DND-41 (cell line): ENCODE data around the gene OXTR.

ENCODE experiments used
- ATAC-seq: fragments of 200-7000 bp; cut with Tn5 transposase; 3 replicates; pipeline ENCODE4 v1.9.1; 2021; ENCODE audit warnings: low read depth; ENCODE audit not compliant: insufficient read depth
- DNase-seq: peaks from one replicate; pipeline ENCODE4 v3.0.0-alpha.2; 2020
- H2AFZ ChIP-seq: 2 replicates; pipeline ENCODE4 v1.6.0; 2012; ENCODE audit warnings: low read depth, low read length
- H3K27ac ChIP-seq: 2 replicates; pipeline ENCODE4 v1.5.1; 2012; ENCODE audit warnings: low read length, inconsistent platforms
- H3K27me3 ChIP-seq: fragments of 200-600 bp; sonication (generic); 2 replicates; pipeline ENCODE4 v1.6.0; 2012; ENCODE audit warnings: low read length, mild to moderate bottlenecking, inconsistent platforms; ENCODE audit not compliant: insufficient read depth, poor library complexity
- H3K36me3 ChIP-seq: 2 replicates; pipeline ENCODE4 v1.5.1; 2012; ENCODE audit warnings: low read length, inconsistent platforms; ENCODE audit not compliant: insufficient read depth
- H3K4me1 ChIP-seq: 2 replicates; pipeline ENCODE4 v1.5.1; 2012; ENCODE audit warnings: mild to moderate bottlenecking, low read length; ENCODE audit not compliant: insufficient read depth
- H3K4me2 ChIP-seq: 2 replicates; pipeline ENCODE4 v1.6.0; 2012; ENCODE audit warnings: mild to moderate bottlenecking, moderate library complexity, low read length, inconsistent platforms; ENCODE audit not compliant: insufficient read depth
- H3K4me3 ChIP-seq, 2 experiments: fragments of 200-600 bp in 1 of 2; shearing (Covaris generic) in 1 of 2; 2 replicates each; pipeline ENCODE4 v1.5.1; 2012 to 2016; ENCODE audit warnings: inconsistent platforms in 2 of 2, low read length in 2 of 2, mild to moderate bottlenecking in 2 of 2, low read depth in 1 of 2, moderate library complexity in 1 of 2
- H3K79me2 ChIP-seq: 2 replicates; pipeline ENCODE4 v1.6.0; 2012; ENCODE audit warnings: low read length, inconsistent platforms; ENCODE audit not compliant: insufficient read depth
- H3K9ac ChIP-seq: 2 replicates; pipeline ENCODE4 v1.6.0; 2012; ENCODE audit warnings: low read depth, mild to moderate bottlenecking, inconsistent platforms, low read length, moderate library complexity
- H3K9me3 ChIP-seq: 2 replicates; pipeline ENCODE4 v1.5.1; 2012; ENCODE audit warnings: low read length, moderate library complexity, mild to moderate bottlenecking, inconsistent platforms; ENCODE audit not compliant: insufficient read depth, severe bottlenecking
- H4K20me1 ChIP-seq: 2 replicates; pipeline ENCODE4 v1.6.0; 2012; ENCODE audit warnings: low read length; ENCODE audit not compliant: insufficient read depth
- EZH2 ChIP-seq: IDR thresholded peaks from 3 replicates; pipeline ENCODE4 v1.6.1; 2012; ENCODE audit warnings: borderline replicate concordance, low read depth, mild to moderate bottlenecking, moderate library complexity, low read length, inconsistent platforms; ENCODE audit not compliant: severe bottlenecking
- TF ChIP-seq, protein P1 (sequence below): IDR thresholded peaks from 2 replicates; pipeline ENCODE4 v1.5.1; 2012; ENCODE audit warnings: borderline replicate concordance, low read length, moderate library complexity, mild to moderate bottlenecking; ENCODE audit not compliant: poor library complexity, severe bottlenecking; ENCODE audit errors: extremely low read depth

Gene OXTR

DNA sequence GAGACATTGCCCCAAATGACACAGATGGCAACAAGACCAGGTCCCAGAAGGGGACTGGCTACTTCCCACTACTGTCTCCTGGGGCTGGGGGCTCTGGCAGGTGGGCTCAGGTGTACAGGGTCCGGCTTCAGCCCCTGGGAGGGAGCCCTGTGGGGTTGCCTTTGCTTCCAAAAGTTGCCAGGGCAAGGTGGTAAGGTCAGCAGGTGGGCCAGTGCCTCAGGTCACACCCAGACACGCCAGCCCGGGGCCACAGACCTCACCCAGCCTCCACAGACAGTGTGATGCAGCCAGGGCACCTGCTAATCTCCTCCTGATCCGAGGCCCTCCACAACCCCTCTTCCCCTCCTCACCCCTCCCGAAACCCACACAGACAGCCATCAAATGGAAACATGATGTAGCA is 7.5 kb downstream of the OXTR start:
- Histone ChIP-seq H3K27ac (no peak overlapping the region), H3K9me3 (no peaks in the 10 kb centered on the region), H3K4me1 (no peaks in the 10 kb centered on the region), H3K4me3 (no peak overlapping the region), H2AFZ (no peak overlapping the region), H3K9ac (no peak overlapping the region), H3K36me3 (no peaks in the 10 kb centered on the region), H3K79me2 (no peaks in the 10 kb centered on the region), H4K20me1 (no peaks in the 10 kb centered on the region), H3K4me2 (no peak overlapping the region), H3K27me3 (no peaks in the 10 kb centered on the region)
- no peak for DNase-seq
- no peak for TF ChIP-seq EZH2
- TF ChIP-seq, protein P1, sequence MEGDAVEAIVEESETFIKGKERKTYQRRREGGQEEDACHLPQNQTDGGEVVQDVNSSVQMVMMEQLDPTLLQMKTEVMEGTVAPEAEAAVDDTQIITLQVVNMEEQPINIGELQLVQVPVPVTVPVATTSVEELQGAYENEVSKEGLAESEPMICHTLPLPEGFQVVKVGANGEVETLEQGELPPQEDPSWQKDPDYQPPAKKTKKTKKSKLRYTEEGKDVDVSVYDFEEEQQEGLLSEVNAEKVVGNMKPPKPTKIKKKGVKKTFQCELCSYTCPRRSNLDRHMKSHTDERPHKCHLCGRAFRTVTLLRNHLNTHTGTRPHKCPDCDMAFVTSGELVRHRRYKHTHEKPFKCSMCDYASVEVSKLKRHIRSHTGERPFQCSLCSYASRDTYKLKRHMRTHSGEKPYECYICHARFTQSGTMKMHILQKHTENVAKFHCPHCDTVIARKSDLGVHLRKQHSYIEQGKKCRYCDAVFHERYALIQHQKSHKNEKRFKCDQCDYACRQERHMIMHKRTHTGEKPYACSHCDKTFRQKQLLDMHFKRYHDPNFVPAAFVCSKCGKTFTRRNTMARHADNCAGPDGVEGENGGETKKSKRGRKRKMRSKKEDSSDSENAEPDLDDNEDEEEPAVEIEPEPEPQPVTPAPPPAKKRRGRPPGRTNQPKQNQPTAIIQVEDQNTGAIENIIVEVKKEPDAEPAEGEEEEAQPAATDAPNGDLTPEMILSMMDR: no peak
- ATAC-seq: no peak

DNA sequence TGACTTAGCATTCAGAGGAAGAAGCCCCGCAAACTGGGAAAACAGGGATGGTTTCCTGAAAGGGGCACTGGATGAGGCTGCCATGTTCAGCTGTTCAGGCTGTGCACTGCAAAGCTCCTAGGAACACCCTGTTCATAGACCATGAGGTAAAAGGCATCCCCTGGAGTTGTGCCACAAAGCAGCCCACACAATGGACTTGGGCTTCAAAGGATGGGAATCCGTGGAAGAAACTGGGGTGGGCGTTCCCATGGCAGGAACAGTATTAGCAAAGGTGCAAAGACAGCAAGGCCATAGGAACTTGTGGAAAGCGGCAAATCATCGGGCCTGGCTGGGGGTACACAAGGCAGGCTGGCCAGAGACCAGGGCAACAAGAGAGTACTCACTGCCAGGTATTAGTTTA is 8.9 kb downstream of the OXTR start:
- Histone ChIP-seq H3K4me3 (no peak overlapping the region), H3K79me2 (no peaks in the 10 kb centered on the region)
- TF ChIP-seq EZH2: no peak
- TF ChIP-seq, protein P1: no peak

DNA sequence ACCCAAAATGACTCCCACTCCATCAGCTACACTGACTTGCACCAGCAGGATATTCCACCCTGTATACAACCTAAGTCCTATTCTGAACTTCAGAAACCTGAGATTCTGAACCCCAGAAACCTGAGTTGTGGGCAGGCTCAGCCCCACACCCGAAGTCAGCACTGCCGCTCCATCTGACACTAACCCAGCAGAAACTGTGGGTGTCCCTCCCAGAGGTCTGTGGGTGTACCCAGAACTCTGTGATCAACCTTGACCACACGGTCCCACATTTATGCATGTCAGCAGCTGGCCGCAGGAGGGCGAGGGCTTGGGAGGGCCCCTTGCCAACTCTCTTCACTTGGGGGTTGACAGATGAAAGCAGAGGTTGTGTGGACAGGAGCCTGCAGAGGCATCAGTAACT is 9.3 kb downstream of the OXTR start:
- ATAC-seq (no peak), DNase-seq (no peak)
- Histone ChIP-seq H3K36me3 (no peaks in the 10 kb centered on the region), H4K20me1 (no peaks in the 10 kb centered on the region), H3K4me1 (no peaks in the 10 kb centered on the region), H3K79me2 (no peaks in the 10 kb centered on the region), H3K9ac (no peak overlapping the region), H3K4me3 (no peak overlapping the region), H3K9me3 (no peaks in the 10 kb centered on the region), H3K4me2 (no peak overlapping the region), H3K27ac (no peak overlapping the region), H3K27me3 (no peaks in the 10 kb centered on the region), H2AFZ (no peak overlapping the region)
- TF ChIP-seq EZH2: no peak
- TF ChIP-seq, protein P1: no peak

More for the DNA sequence above, 8.9 kb downstream of the OXTR start:
- Histone ChIP-seq H4K20me1 (no peaks in the 10 kb centered on the region), H3K9ac (no peak overlapping the region), H3K4me1 (no peaks in the 10 kb centered on the region), H3K4me2 (no peak overlapping the region), H3K27ac (no peak overlapping the region), H3K9me3 (no peaks in the 10 kb centered on the region), H3K36me3 (no peaks in the 10 kb centered on the region), H3K27me3 (no peaks in the 10 kb centered on the region), H2AFZ (no peak overlapping the region)
- DNase-seq (no peak), ATAC-seq (no peak)
